Activated CD8-positive, alpha-beta memory T cell treated with anti-CD3 and anti-CD28 coated beads, Interleukin-2, amount 50 U/mL, for 24 hours (primary cell): ENCODE measurements around the gene UGT1A10.
"Not testable (repeated sequence)": the region's sequence is repeated elsewhere in the genome, so short reads cannot be mapped to it uniquely, and the experiment has no call there.

Experiments
- DNase-seq: peaks from one replicate; pipeline ENCODE4 v3.0.0-alpha.2; 2020; ENCODE audit errors: extremely low read depth

Gene UGT1A10

GRCh38 chr2:233692648-233693047 lies 56.4 kb downstream of the UGT1A10 start, which contains the start of gene UGT1A6:
Gene UGT1A6 (plus strand): TSS chr2:233692890. CDS start chr2:233693005, 115 bp downstream.
- no peak for DNase-seq

- DNase-seq, result no peak
Measured at GRCh38 chr2:233693963-233694362, 57.7 kb downstream of the UGT1A10 start.

GRCh38 chr2:233698740-233699139 lies 62.5 kb downstream of the UGT1A10 start:
- DNase-seq, result no peak

GRCh38 chr2:233699424-233700027 lies 63.3 kb downstream of the UGT1A10 start:
- no peak for DNase-seq

GRCh38 chr2:233700028-233700635 lies 63.9 kb downstream of the UGT1A10 start:
- no peak for DNase-seq

- not testable (repeated sequence) for DNase-seq
Measured at GRCh38 chr2:233700842-233701241, 64.6 kb downstream of the UGT1A10 start.

- no peak for DNase-seq
Measured at GRCh38 chr2:233702238-233702637, 66.0 kb downstream of the UGT1A10 start.

- DNase-seq, result no peak
Measured at GRCh38 chr2:233705911-233706506, 69.8 kb downstream of the UGT1A10 start.

- no peak for DNase-seq
Measured at GRCh38 chr2:233706720-233707119, 70.5 kb downstream of the UGT1A10 start.

- DNase-seq, result no peak
Measured at GRCh38 chr2:233707940-233708644, 71.8 kb downstream of the UGT1A10 start.

GRCh38 chr2:233708942-233709341 lies 72.7 kb downstream of the UGT1A10 start:
- DNase-seq, result no peak

GRCh38 chr2:233711312-233712008 lies 75.2 kb downstream of the UGT1A10 start:
- DNase-seq, result peak; percentile 12

GRCh38 chr2:233712611-233713261 lies 76.5 kb downstream of the UGT1A10 start, which contains the start of gene UGT1A5:
Gene UGT1A5 (plus strand): TSS chr2:233712907. CDS start chr2:233712992, 85 bp downstream.
- DNase-seq, result no peak

GRCh38 chr2:233713262-233713615 lies 77.0 kb downstream of the UGT1A10 start:
- DNase-seq, result no peak

- DNase-seq, result no peak
Measured at GRCh38 chr2:233714121-233714520, 77.9 kb downstream of the UGT1A10 start.

GRCh38 chr2:233718552-233718951 lies 82.3 kb downstream of the UGT1A10 start, which contains the start of gene UGT1A4:
Gene UGT1A4 (plus strand): TSS chr2:233718736. CDS start chr2:233718821, 85 bp downstream.
- no peak for DNase-seq

GRCh38 chr2:233728723-233729301 lies 92.6 kb downstream of the UGT1A10 start, which contains the start of gene UGT1A3:
Gene UGT1A3 (plus strand): TSS chr2:233729042. CDS start chr2:233729127, 85 bp downstream.
- no peak for DNase-seq

- DNase-seq, result not testable (repeated sequence)
Measured at GRCh38 chr2:233736868-233737653, 100.8 kb downstream of the UGT1A10 start.

- no peak for DNase-seq
Measured at GRCh38 chr2:233740870-233741269, 104.6 kb downstream of the UGT1A10 start.
